Measurements from ENCODE around the gene ASB16. TPM values are rescaled to one million over a fixed set of nuclear protein-coding genes. Genes with fewer than 3 reads are reported as not detected.

The ASB16 gene
- total RNA-seq, 2 donors from 2014 or later: 0.53 TPM; not detected in 1

DNA sequence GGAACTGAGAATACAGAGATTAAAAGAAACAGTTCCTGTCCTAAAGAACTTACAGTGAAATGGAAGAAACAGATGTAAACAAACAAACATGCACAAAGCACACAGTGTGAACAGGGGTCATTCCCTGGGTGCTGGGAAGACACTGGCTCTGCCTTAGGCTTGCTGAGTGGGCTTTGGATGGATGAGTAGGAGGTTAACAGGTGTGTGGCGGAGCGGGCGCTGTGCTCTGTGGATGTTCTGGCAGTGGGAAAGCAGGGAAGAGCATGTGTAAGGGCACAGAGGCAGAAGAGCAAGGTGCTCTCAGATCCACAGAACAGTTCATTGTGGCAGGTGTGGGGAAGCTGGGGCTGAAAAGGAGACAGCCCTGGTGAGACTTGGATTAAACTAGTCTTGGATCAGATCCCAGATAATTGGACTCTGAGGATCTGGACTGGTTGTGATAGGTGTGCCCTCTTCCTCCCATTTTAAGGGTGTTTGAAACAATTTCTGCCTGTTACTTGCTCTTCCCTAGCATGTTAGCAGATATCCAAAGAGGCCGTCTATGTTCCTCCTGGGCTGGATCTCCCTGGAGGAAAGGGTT, 20.7 kb upstream of the ASB16 start:
- TF ChIP-seq, protein P1, sequence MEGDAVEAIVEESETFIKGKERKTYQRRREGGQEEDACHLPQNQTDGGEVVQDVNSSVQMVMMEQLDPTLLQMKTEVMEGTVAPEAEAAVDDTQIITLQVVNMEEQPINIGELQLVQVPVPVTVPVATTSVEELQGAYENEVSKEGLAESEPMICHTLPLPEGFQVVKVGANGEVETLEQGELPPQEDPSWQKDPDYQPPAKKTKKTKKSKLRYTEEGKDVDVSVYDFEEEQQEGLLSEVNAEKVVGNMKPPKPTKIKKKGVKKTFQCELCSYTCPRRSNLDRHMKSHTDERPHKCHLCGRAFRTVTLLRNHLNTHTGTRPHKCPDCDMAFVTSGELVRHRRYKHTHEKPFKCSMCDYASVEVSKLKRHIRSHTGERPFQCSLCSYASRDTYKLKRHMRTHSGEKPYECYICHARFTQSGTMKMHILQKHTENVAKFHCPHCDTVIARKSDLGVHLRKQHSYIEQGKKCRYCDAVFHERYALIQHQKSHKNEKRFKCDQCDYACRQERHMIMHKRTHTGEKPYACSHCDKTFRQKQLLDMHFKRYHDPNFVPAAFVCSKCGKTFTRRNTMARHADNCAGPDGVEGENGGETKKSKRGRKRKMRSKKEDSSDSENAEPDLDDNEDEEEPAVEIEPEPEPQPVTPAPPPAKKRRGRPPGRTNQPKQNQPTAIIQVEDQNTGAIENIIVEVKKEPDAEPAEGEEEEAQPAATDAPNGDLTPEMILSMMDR (conservative IDR thresholded peaks at IDR 0.05): no peak
- no peak for DNase-seq
- 97 to 100% methylated on average over 3 to 4 of the region's 4 CpGs for WGBS, 2 experiments (ENCODE audit: insufficient coverage in 1 of 2, insufficient read length in 1 of 2)
- H3K27me3 Mint-ChIP-seq (ENCODE audit: insufficient read depth): no peaks in the 10 kb centered on the region
- peaks cover 37% of the 10 kb centered on the region for H3K4me1 Mint-ChIP-seq
- H3K4me1 ChIP-seq (ENCODE audit: control insufficient read depth, insufficient read depth, low read length): peaks cover 25% of the 10 kb centered on the region
- peak overlapping the region; percentile 77 for H3K27ac Mint-ChIP-seq
- no peaks in the 10 kb centered on the region for H3K27me3 ChIP-seq (ENCODE audit: control insufficient read depth, insufficient read depth, low read length, poor library complexity, severe bottlenecking)
- H3K4me3 Mint-ChIP-seq: no peak overlapping the region
- no peak overlapping the region for H3K27ac ChIP-seq (ENCODE audit: low read depth, low read length)
- H3K4me3 ChIP-seq (ENCODE audit: low read length): no peak overlapping the region
- no peaks in the 10 kb centered on the region for H3K9me3 ChIP-seq (ENCODE audit: control insufficient read depth, low read length)
- no peak overlapping the region for H3K9ac ChIP-seq (ENCODE audit: extremely low read depth, low read length, poor library complexity, severe bottlenecking)
- H3K36me3 Mint-ChIP-seq (ENCODE audit: low read depth): peaks cover 53% of the 10 kb centered on the region
- H3K9me3 Mint-ChIP-seq: no peaks in the 10 kb centered on the region
- H3K36me3 ChIP-seq (ENCODE audit: control insufficient read depth, insufficient read depth, low read length): peaks cover 56% of the 10 kb centered on the region

DNA sequence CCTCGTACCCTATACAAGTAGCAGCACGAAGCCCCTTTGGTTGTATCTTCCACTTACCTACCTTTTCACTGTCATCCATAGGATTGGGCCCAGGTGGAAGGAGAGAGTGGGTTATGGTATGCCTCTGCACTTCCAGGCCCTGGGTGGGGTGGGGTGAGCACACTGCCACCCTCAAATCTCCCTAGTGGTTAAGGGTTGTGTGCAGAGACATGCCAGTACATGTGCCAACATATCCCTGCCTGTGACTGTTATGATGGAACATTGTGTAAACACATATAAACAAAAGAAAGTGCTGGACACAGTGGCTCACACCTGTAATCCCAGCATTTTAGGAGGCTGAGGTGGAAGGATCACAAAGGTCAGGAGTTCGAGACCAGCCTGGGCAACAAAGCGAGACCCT, 17.6 kb upstream of the ASB16 start:
- Histone ChIP-seq H3K9me3 (ENCODE audit: control insufficient read depth, low read length) (no peaks in the 10 kb centered on the region), H3K27ac (ENCODE audit: low read depth, low read length) (no peak overlapping the region), H3K36me3 (ENCODE audit: control insufficient read depth, insufficient read depth, low read length) (peaks cover 75% of the 10 kb centered on the region), H3K4me1 (ENCODE audit: control insufficient read depth, insufficient read depth, low read length) (peaks cover 8% of the 10 kb centered on the region), H3K9ac (ENCODE audit: extremely low read depth, low read length, poor library complexity, severe bottlenecking) (no peak overlapping the region), H3K27me3 (ENCODE audit: control insufficient read depth, insufficient read depth, low read length, poor library complexity, severe bottlenecking) (no peaks in the 10 kb centered on the region), H3K4me3 (ENCODE audit: low read length) (no peak overlapping the region)
- H3K4me1 Mint-ChIP-seq: peaks cover 15% of the 10 kb centered on the region
- H3K36me3 Mint-ChIP-seq (ENCODE audit: low read depth): peaks cover 65% of the 10 kb centered on the region
- H3K27ac Mint-ChIP-seq: no peak overlapping the region
- TF ChIP-seq, protein P1 (conservative IDR thresholded peaks at IDR 0.05): no peak
- H3K27me3 Mint-ChIP-seq (ENCODE audit: insufficient read depth): no peaks in the 10 kb centered on the region
- H3K4me3 Mint-ChIP-seq: no peak overlapping the region
- DNase-seq: no peak
- 97 to 100% methylated on average over 1 to 3 of the region's 4 CpGs for whole genome bisulfite sequencing, 2 experiments (ENCODE audit: insufficient coverage in 1 of 2, insufficient read length in 1 of 2)
- H3K9me3 Mint-ChIP-seq: no peaks in the 10 kb centered on the region

DNA sequence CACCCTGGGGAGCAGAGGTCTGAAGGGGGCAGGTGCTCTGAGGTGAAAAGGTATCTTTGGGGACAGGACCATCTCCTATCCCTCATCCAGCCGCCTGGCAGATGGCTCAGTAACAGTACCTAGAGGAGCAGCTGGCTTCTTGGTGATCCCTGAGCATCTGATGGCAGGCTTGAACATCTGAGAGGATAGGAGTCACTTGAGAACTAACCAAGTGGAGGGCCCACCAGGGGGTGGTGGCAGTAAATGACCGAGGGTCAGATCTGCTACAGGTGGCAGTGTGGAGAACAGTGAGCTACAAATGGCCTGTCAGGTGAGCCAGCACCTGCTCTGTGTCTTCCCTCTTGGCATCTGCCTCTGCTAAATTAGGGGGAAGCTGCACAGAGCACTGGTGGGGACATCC, 15.0 kb upstream of the ASB16 start:
- Histone ChIP-seq H3K9me3 (ENCODE audit: control insufficient read depth, low read length) (no peaks in the 10 kb centered on the region), H3K27ac (ENCODE audit: low read depth, low read length) (no peak overlapping the region), H3K4me1 (ENCODE audit: control insufficient read depth, insufficient read depth, low read length) (peaks cover 8% of the 10 kb centered on the region), H3K4me3 (ENCODE audit: low read length) (no peak overlapping the region), H3K27me3 (ENCODE audit: control insufficient read depth, insufficient read depth, low read length, poor library complexity, severe bottlenecking) (no peaks in the 10 kb centered on the region), H3K36me3 (ENCODE audit: control insufficient read depth, insufficient read depth, low read length) (peaks cover 75% of the 10 kb centered on the region), H3K9ac (ENCODE audit: extremely low read depth, low read length, poor library complexity, severe bottlenecking) (no peak overlapping the region)
- H3K4me1 Mint-ChIP-seq: peaks cover 10% of the 10 kb centered on the region
- peak; percentile 56 for DNase-seq
- H3K4me3 Mint-ChIP-seq: no peak overlapping the region
- H3K27me3 Mint-ChIP-seq (ENCODE audit: insufficient read depth): no peaks in the 10 kb centered on the region
- peaks cover 60% of the 10 kb centered on the region for H3K36me3 Mint-ChIP-seq (ENCODE audit: low read depth)
- peak overlapping the region; percentile 46 for H3K27ac Mint-ChIP-seq
- H3K9me3 Mint-ChIP-seq: no peaks in the 10 kb centered on the region
- 93 to 100% methylated on average over 1 to 2 of the region's 2 CpGs for WGBS, 2 experiments (ENCODE audit: insufficient coverage in 1 of 2, insufficient read length in 1 of 2)
- TF ChIP-seq, protein P1 (conservative IDR thresholded peaks at IDR 0.05): no peak

Data from endodermal cell (in vitro differentiated cells).